Endometrium (tissue), 2 donors: ENCODE results near the gene CDH12.
"Not testable (repeated sequence)": the region's sequence is repeated elsewhere in the genome, so short reads cannot be mapped to it uniquely, and the experiment has no call there.

Source experiments
- FAIRE-seq: peaks from 2 replicates; lab custom pipeline; 2012; peaks lifted over from hg19 to GRCh38; lab: Jason Lieb, UNC
- donor health status: control.
- donor health status: control.

CDH12 gene

GRCh38 chr5:22010808-22011207, 842.3 kb downstream of the CDH12 start:
- FAIRE-seq = not testable (repeated sequence)

- not testable (repeated sequence) for FAIRE-seq
These were observed 852.0 kb downstream of the CDH12 start for GRCh38 chr5:22001097-22001496.

- FAIRE-seq = not testable (repeated sequence)
These were observed 867.3 kb downstream of the CDH12 start for GRCh38 chr5:21985799-21986198.

- not testable (repeated sequence) for FAIRE-seq
These were observed 901.6 kb downstream of the CDH12 start for GRCh38 chr5:21951571-21951970.

GRCh38 chr5:21931116-21931515, 922.0 kb downstream of the CDH12 start:
- no peak for FAIRE-seq

GRCh38 chr5:21919414-21920022, 933.6 kb downstream of the CDH12 start:
- peak; percentile 64 for FAIRE-seq

GRCh38 chr5:21918451-21918850, 934.7 kb downstream of the CDH12 start:
- no peak for FAIRE-seq

GRCh38 chr5:21910731-21911130, 942.4 kb downstream of the CDH12 start:
- FAIRE-seq = no peak

GRCh38 chr5:21895766-21896350, 957.3 kb downstream of the CDH12 start:
- no peak for FAIRE-seq

GRCh38 chr5:21893161-21893560, 960.0 kb downstream of the CDH12 start:
- no peak for FAIRE-seq

- FAIRE-seq = no peak
These were observed 963.6 kb downstream of the CDH12 start for GRCh38 chr5:21889581-21889980.

- FAIRE-seq = no peak
These were observed 970.9 kb downstream of the CDH12 start for GRCh38 chr5:21882074-21882745.

GRCh38 chr5:21880164-21880563, 973.0 kb downstream of the CDH12 start:
- no peak for FAIRE-seq

GRCh38 chr5:21862986-21863385, 990.2 kb downstream of the CDH12 start:
- FAIRE-seq = no peak

- FAIRE-seq = no peak
These were observed 994.7 kb downstream of the CDH12 start for GRCh38 chr5:21858441-21858840.

- FAIRE-seq = no peak
These were observed 996.2 kb downstream of the CDH12 start for GRCh38 chr5:21856987-21857386.

- FAIRE-seq = no peak
These were observed 1005.8 kb downstream of the CDH12 start for GRCh38 chr5:21847300-21847699.

- no peak for FAIRE-seq
These were observed 1008.2 kb downstream of the CDH12 start for GRCh38 chr5:21844960-21845359.

GRCh38 chr5:21834863-21835262, 1018.3 kb downstream of the CDH12 start:
- FAIRE-seq = no peak

- FAIRE-seq = no peak
These were observed 1021.9 kb downstream of the CDH12 start for GRCh38 chr5:21831145-21831787.

GRCh38 chr5:21826884-21827283, 1026.3 kb downstream of the CDH12 start:
- no peak for FAIRE-seq

- FAIRE-seq = no peak
These were observed 1029.6 kb downstream of the CDH12 start for GRCh38 chr5:21823588-21823987.

GRCh38 chr5:21823076-21823574, 1030.0 kb downstream of the CDH12 start:
- no peak for FAIRE-seq
